ENCODE measurements around the gene DHX35. TPM values are rescaled to one million over a fixed set of nuclear protein-coding genes. Genes with fewer than 3 reads are reported as not detected.

DHX35 gene
- total and polyA plus RNA-seq, 2 of the 13 experiments (the other 11 are each of a cell fraction or from before 2014, with no cell fraction given): 25.8 to 28.7 TPM

DNA sequence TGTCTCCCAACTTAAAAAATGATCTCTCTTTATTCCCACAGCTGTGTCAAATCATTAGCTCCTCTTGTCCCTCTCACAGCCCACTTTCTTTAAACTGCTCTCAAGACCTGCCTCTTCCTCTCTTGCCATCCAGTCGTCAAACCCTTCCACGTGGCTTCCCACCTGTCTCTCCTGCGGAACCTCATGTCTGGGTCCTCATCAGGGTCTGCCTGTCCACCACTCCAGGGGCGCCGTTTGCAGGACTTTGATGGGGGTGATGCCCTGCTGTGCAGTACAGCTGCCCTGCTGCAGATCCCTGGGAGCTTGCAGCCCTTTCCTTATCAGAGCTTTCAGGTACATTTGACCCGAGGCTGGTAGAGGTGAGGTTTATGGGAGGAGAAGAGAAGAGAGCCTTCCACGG, 114.8 kb downstream of the DHX35 start:
- Histone ChIP-seq H4K20me1 (ENCODE audit: insufficient read depth, low read length) (no peaks in the 10 kb centered on the region), H3K27me3 (ENCODE audit: control insufficient read depth in 1 of 2, insufficient read depth in 2 of 2, low read length in 2 of 2) (peaks cover 2 to 40% of the 10 kb centered on the region in 2 experiments; a peak in 3 of 5 replicates), H3K36me3 (replicated peaks in 1 of 2; ENCODE audit: control insufficient read depth in 1 of 2, insufficient read depth in 2 of 2, low read length in 2 of 2) (no peaks in the 10 kb centered on the region), H3K4me3 (replicated peaks in 1 of 3; ENCODE audit: insufficient read depth in 1 of 3, low read depth in 2 of 3, low read length in 3 of 3) (no peak overlapping the region), H2AFZ (ENCODE audit: low read length) (no peak overlapping the region), H3K79me2 (ENCODE audit: insufficient read depth, low read length) (no peaks in the 10 kb centered on the region), H3K27ac (ENCODE audit: extremely low read length, insufficient read depth, low read length) (no peak overlapping the region), H3K9me3 (ENCODE audit: low read length) (no peaks in the 10 kb centered on the region), H3K9ac (ENCODE audit: insufficient read depth, low read depth, low read length) (no peak overlapping the region), H3K4me2 (ENCODE audit: low read depth, low read length) (no peak overlapping the region), H3K4me1 (ENCODE audit: insufficient read depth, low read length) (peaks cover under 1% of the 10 kb centered on the region; the same call in 1 of the 2 replicates)
- TF ChIP-seq, protein P1, sequence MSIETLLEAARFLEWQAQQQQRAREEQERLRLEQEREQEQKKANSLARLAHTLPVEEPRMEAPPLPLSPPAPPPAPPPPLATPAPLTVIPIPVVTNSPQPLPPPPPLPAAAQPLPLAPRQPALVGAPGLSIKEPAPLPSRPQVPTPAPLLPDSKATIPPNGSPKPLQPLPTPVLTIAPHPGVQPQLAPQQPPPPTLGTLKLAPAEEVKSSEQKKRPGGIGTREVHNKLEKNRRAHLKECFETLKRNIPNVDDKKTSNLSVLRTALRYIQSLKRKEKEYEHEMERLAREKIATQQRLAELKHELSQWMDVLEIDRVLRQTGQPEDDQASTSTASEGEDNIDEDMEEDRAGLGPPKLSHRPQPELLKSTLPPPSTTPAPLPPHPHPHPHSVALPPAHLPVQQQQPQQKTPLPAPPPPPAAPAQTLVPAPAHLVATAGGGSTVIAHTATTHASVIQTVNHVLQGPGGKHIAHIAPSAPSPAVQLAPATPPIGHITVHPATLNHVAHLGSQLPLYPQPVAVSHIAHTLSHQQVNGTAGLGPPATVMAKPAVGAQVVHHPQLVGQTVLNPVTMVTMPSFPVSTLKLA (IDR thresholded peaks at IDR 0.05): peak; percentile 64
- no peak for TF ChIP-seq ZNF101 (CRISPR knock-in tag; IDR thresholded peaks at IDR 0.05; ENCODE audit: borderline replicate concordance, low read depth)
- POLR2A ChIA-PET: interaction anchor here (3.2 kb wide), 1 partner anchor 27 kb away, joined by 11 read pairs; no protein-coding TSS in a partner anchor
- intact Hi-C loops (cut with micrococcal nuclease; ENCODE audit: unreplicated experiment): no loop called here
- 7% methylated on average over 7 of the region's 7 CpGs for WGBS (ENCODE audit: low lambda C conversion rate)
- no TSS peak for BruUV-seq (replicated peaks)
- CTCF ChIA-PET (ENCODE audit: low intra/inter-chr PET ratio, low total read pairs): no interaction called here
- in situ Hi-C loops (cut with HindIII; ENCODE audit: extremely low pct_ligation_motif_present, low pct_unique_long_range_greater_than_20kb): no loop called here
- ATAC-seq: no peak
- no peak for DNase-seq (ENCODE audit: low spot score)
- FAIRE-seq: no peak

DNA sequence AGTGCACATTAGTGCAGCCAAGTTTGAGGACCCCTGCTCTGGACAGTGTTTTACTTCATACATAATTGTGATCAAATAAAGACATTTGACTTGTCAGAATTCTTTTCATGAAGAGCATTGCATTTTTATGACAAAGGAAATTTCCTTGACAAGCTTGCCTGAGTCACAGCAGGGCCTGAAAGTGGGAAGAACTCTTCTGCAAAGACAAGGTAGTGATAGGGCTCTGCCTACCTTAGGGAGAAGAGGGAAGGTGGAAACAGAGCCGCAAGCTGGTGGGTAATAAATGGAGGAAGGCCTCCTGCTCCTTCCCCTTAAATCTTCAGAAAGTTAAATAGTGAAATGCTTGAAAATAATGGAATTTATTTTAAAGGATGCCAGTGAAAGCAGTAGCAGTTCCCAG, 118.2 kb downstream of the DHX35 start:
- Histone ChIP-seq H3K9me3 (ENCODE audit: low read length) (no peaks in the 10 kb centered on the region), H3K27ac (ENCODE audit: extremely low read length, insufficient read depth, low read length) (no peak overlapping the region), H3K9ac (ENCODE audit: insufficient read depth, low read depth, low read length) (no peak overlapping the region), H3K27me3 (ENCODE audit: control insufficient read depth in 1 of 2, insufficient read depth in 2 of 2, low read length in 2 of 2) (peaks cover 1 to 28% of the 10 kb centered on the region in 2 experiments; a peak in 3 of 5 replicates), H3K79me2 (ENCODE audit: insufficient read depth, low read length) (no peaks in the 10 kb centered on the region), H3K4me2 (ENCODE audit: low read depth, low read length) (no peak overlapping the region), H3K4me1 (ENCODE audit: insufficient read depth, low read length) (no peaks in the 10 kb centered on the region), H2AFZ (ENCODE audit: low read length) (no peak overlapping the region), H3K4me3 (replicated peaks in 1 of 3; ENCODE audit: insufficient read depth in 1 of 3, low read depth in 2 of 3, low read length in 3 of 3) (no peak overlapping the region), H3K36me3 (replicated peaks in 1 of 2; ENCODE audit: control insufficient read depth in 1 of 2, insufficient read depth in 2 of 2, low read length in 2 of 2) (no peaks in the 10 kb centered on the region), H4K20me1 (ENCODE audit: insufficient read depth, low read length) (no peaks in the 10 kb centered on the region)
- ATAC-seq (no peak), FAIRE-seq (no peak), DNase-seq (ENCODE audit: low spot score) (no peak)
- POLR2A ChIA-PET: no interaction called here
- CTCF ChIA-PET (ENCODE audit: low intra/inter-chr PET ratio, low total read pairs): interaction anchor here (1.3 to 5.6 kb wide), 2 partner anchors 31 to 154 kb away, joined by 7 to 96 read pairs; partner anchors contain the start of gene FAM83D
- WGBS (ENCODE audit: low lambda C conversion rate): 30% methylated on average over 1 of the region's 1 CpG
- intact Hi-C loops (cut with micrococcal nuclease; ENCODE audit: unreplicated experiment): no loop called here
- BruUV-seq (replicated peaks): no TSS peak
- in situ Hi-C loops (cut with HindIII; ENCODE audit: extremely low pct_ligation_motif_present, low pct_unique_long_range_greater_than_20kb): loop anchor here (5.0 kb wide), 1 partner anchor 33 kb away; no protein-coding TSS in a partner anchor
- TF ChIP-seq GZF1 (CRISPR knock-in tag; IDR thresholded peaks at IDR 0.05): no peak
- TF ChIP-seq, protein P2, sequence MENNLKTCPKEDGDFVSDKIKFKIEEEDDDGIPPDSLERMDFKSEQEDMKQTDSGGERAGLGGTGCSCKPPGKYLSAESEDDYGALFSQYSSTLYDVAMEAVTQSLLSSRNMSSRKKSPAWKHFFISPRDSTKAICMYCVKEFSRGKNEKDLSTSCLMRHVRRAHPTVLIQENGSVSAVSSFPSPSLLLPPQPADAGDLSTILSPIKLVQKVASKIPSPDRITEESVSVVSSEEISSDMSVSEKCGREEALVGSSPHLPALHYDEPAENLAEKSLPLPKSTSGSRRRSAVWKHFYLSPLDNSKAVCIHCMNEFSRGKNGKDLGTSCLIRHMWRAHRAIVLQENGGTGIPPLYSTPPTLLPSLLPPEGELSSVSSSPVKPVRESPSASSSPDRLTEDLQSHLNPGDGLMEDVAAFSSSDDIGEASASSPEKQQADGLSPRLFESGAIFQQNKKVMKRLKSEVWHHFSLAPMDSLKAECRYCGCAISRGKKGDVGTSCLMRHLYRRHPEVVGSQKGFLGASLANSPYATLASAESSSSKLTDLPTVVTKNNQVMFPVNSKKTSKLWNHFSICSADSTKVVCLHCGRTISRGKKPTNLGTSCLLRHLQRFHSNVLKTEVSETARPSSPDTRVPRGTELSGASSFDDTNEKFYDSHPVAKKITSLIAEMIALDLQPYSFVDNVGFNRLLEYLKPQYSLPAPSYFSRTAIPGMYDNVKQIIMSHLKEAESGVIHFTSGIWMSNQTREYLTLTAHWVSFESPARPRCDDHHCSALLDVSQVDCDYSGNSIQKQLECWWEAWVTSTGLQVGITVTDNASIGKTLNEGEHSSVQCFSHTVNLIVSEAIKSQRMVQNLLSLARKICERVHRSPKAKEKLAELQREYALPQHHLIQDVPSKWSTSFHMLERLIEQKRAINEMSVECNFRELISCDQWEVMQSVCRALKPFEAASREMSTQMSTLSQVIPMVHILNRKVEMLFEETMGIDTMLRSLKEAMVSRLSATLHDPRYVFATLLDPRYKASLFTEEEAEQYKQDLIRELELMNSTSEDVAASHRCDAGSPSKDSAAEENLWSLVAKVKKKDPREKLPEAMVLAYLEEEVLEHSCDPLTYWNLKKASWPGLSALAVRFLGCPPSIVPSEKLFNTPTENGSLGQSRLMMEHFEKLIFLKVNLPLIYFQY (CRISPR knock-in tag; IDR thresholded peaks at IDR 0.05; ENCODE audit: borderline replicate concordance): no peak
- TF ChIP-seq NFKB2 (CRISPR knock-in tag; IDR thresholded peaks at IDR 0.05; ENCODE audit: borderline replicate concordance): no peak
- no peak for TF ChIP-seq ELF1 (CRISPR knock-in tag; IDR thresholded peaks at IDR 0.05)
- TF ChIP-seq NAIF1 (CRISPR knock-in tag; IDR thresholded peaks at IDR 0.05; ENCODE audit: borderline replicate concordance): no peak
- TF ChIP-seq ZNF879 (CRISPR knock-in tag; IDR thresholded peaks at IDR 0.05): no peak
- TF ChIP-seq, protein P3, sequence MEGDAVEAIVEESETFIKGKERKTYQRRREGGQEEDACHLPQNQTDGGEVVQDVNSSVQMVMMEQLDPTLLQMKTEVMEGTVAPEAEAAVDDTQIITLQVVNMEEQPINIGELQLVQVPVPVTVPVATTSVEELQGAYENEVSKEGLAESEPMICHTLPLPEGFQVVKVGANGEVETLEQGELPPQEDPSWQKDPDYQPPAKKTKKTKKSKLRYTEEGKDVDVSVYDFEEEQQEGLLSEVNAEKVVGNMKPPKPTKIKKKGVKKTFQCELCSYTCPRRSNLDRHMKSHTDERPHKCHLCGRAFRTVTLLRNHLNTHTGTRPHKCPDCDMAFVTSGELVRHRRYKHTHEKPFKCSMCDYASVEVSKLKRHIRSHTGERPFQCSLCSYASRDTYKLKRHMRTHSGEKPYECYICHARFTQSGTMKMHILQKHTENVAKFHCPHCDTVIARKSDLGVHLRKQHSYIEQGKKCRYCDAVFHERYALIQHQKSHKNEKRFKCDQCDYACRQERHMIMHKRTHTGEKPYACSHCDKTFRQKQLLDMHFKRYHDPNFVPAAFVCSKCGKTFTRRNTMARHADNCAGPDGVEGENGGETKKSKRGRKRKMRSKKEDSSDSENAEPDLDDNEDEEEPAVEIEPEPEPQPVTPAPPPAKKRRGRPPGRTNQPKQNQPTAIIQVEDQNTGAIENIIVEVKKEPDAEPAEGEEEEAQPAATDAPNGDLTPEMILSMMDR (CRISPR knock-in tag; IDR thresholded peaks at IDR 0.05): no peak
- TF ChIP-seq ZNF451 (CRISPR knock-in tag; IDR thresholded peaks at IDR 0.05): no peak

Measured in HepG2 (cell line).